Esophagus mucosa (tissue), 1 donor: ENCODE results near the gene UTS2R. TPM values are rescaled to one million over a fixed set of nuclear protein-coding genes. Genes with fewer than 3 reads are reported as not detected.
"Not testable (repeated sequence)": the region's sequence is repeated elsewhere in the genome, so short reads cannot be mapped to it uniquely, and the experiment has no call there.

Experiments
- ATAC-seq: fragments of 200-7000 bp; cut with Tn5 transposase; one replicate; pipeline ENCODE4 v1.9.1; 2020
- total RNA-seq: library from RNA; stranded (reverse); gene quantifications from one replicate; pipeline ENCODE4 v1.2.4, GENCODE V29; 2023
- donor health status: DM: yes; HTN: yes; CAD: no.

Gene UTS2R
- total RNA-seq, 1 donor from 2014 or later = not detected

DNA sequence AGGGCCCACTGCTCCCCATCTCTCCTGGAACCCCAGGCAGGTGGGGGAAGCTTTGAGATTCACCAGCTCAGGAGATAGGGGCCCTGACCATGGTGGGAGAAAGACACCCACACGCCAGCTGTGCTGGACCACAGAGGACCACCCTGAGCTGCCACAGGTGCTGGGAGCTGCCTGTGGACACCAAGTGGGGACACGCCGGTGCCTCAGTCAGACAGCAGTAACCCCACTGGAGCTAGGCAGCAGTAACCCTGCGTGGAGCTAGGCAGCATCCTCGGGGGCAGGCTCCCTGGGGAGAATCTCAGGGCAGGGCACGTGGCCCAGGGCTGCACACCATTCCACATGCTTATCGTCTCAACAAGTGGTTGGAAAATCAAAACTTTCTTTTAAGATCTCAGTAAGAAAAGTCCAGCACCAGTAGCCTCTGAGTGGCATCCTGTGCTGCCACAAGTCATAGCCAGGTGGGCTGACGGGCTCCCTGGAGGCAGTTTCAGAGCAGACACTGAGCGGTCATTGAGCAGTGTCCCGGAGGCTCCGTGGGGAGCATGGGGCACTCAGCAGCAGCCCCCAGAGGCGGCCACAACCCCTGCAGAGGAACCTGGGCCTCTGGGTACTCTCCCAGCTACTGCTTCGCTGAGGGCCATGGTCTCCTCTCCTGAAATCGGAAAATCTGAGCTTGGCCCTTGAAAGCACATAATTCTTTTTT, 38.6 kb downstream of the UTS2R start:
- ATAC-seq = no peak

GRCh38 chr17:82411396-82412053, 40.0 kb downstream of the UTS2R start:
- ATAC-seq = no peak

DNA sequence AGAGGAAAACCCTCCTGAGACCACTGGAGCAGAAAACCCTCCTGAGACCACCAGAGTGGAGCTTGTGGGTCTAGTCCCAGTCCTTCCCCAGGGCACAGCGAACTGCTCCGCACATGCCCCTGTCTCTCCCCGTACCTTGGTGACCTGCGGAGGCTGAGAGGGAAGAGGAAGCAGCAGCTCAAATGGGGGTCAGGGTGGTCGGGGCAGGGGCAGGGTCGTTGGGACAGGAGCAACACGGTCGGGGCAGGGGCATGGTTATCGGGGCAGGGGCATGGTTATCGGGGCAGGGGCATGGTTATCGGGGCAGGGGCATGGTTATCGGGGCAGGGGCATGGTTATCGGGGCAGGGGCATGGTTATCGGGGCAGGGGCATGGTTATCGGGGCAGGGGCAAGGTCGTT, 40.5 kb downstream of the UTS2R start:
- not testable (repeated sequence) for ATAC-seq

DNA sequence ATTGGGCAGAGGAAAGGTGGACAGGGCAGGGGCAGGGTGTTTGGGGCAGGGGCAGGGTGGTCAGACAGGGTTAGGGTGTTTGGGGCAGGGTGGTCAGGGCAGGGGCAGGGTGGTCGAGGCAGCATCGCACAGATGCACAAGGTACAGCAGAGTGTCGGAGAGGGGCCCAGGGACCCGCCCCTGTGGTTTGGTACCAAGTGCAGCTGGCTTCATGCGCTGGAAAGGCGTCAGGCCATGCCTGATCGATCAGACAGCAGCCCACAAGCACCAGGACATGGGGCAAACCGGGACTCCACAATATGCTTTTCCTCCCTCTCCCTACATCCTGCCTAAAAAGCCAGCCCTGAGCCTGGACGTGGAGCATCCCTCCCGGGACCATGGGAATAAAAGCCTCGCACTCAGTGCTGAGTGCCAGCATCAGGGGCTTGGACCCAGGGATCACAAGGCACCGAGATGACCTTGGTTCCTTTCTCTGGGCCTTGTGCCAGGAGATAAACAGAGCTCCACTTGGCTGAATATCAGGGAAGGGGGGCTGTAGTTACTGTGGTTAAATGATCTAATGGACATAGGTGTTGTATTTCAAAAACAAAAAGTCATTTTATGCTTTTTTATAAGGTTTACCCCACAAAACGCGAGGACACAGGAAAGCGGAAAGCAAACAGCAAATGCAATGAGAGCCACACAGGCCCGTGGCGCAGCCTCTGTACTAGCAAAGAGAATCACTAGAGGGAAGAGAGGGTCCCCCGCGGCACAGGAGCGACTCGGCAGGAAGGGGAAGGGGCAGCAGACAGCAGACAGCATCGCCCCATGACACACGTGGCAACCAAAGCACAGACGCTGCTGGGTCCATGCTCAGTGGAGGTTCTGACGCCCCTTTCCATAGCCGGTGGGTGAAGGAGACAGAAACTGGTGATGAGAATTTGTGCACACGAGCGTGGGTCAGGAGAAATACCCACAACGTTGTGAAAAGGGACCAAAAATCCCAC, 41.3 kb downstream of the UTS2R start:
- ATAC-seq = no peak

- peak; percentile 67 for ATAC-seq
These were observed 43.1 kb downstream of the UTS2R start for GRCh38 chr17:82414548-82415281.

GRCh38 chr17:82415336-82415735, 43.8 kb downstream of the UTS2R start:
- no peak for ATAC-seq

DNA sequence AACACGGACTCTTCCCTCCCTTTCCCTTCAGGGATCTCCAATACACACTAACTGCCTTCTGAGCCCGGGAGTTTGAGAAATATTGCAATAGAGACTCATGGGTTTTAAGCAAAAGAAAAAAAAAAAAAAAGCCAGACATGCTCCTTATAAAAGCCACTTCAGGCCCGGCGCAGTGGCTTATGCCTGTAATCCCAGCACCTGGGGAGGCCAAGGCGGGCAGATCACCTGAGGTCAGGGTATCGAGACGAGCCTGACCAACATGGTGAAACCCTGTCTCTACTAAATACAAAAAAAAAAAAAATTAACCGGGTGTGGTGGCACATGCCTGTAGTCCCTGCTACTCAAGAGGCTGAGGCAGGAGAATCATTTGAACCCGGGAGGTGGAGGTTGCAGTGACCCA, 44.2 kb downstream of the UTS2R start:
- ATAC-seq = no peak

DNA sequence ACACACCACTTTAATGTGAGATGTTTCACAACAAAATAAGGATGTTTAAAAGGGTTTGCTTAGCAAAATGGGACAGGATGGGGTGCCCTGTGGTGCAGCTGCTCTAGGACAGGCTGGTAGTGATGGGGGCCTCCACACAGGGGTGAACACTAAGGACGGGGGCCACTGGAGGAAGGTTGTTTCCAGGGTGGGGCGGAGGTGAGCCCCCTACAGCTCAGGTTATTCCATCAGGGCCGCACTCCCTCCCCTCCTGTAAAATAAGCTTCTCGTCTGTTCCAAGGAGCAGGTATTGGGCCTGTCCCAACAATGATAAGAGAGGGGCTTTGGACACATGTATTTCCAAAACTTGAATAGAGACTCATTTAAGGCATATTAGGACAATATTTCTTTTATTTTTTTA, 44.7 kb downstream of the UTS2R start:
- ATAC-seq = no peak

DNA sequence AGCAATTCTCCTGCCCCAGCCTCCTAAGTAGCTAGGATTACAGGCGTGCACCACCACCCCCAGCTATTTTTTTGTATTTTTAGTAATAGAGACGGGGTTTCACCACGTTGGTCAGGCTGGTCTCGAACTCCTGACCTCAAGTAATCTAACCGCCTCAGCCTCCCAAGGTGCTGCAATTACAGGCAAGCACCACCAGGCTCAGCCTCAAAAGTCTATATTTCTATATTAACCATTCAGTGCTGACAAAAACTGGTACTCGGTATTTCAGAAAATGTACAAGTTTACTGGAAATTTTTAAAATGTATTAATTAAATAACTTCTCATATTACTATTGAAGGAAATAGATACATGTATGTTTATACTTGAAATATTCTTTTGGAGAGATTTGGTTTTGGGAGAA, 45.2 kb downstream of the UTS2R start:
- no peak for ATAC-seq

DNA sequence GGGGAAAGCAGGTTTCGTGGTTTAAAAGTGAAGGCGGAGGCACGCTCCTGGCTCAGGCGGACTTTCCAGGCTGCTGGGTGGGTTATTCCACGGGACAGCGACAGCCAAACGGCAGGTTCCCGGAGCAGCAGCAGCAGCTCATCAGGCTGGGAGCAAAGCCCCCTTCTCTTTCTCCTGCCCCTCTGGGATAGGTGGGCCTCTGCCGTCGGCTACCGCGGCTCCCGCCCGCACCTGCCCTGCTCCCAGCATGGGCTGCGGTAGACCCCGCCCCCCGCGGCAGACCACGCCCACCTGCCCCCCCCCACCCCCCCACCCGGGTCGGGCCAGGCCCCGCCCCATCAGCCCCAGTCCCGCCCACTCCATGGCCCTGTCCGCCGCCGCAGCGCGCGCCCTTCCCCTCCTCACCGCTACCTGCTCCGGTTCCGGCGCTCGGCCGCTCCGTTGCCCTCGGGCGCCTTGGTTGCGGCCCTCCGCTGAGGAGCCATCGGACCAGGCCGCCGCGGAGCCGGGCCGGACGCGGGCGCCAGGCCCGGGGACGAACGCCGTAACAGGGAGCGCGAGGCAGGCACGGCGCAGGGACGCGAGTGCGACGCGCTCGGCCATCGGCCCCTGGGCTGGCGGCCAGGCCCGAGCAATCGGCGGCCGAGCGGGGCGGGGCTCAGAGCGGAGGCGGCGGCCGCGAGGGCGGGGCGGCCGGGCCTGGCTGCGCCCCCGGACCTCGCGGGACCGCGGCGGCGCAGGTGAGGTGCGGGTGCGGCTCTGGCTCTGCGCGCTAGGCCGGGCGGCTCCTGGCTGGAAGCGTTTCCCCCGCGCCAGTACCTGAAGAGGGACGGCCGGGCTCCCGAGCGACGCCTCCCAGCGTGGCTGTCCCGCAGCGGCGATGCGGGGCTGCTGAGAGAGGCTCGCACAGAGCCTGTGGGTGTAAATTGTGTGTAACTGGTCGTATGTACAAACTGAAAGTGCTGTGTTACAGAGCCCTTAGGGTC, 46.7 kb downstream of the UTS2R start, which contains the start of the genes HEXD and OGFOD3:
HEXD (plus strand) TSS at position 347 of the 986 bp plus-strand sequence. CDS start 1,453 bp downstream, outside the sequence.
OGFOD3 (minus strand) TSS at position 586 of the 986 bp plus-strand sequence; CDS start at position 485, 101 bp downstream.
- ATAC-seq = peak; percentile 94

DNA sequence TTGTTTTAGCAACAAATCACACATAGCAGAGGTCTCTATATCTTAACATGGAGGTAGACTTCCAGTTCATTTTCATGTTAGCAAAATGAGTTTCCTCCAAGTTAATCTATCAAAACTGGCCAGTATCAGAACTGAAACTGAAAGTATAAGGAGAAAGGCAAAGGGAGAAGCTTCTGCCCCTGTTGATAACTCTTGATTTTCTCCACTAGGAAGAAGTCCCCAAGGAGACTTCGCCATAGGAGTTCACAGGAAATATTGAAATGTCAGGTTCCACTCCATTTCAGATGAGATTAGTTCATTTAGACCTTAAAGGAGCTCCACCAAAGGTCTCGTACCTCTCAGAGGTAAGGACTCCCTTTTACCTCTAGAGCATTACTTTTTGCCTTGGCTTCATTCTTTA, 48.0 kb downstream of the UTS2R start:
- ATAC-seq = no peak

DNA sequence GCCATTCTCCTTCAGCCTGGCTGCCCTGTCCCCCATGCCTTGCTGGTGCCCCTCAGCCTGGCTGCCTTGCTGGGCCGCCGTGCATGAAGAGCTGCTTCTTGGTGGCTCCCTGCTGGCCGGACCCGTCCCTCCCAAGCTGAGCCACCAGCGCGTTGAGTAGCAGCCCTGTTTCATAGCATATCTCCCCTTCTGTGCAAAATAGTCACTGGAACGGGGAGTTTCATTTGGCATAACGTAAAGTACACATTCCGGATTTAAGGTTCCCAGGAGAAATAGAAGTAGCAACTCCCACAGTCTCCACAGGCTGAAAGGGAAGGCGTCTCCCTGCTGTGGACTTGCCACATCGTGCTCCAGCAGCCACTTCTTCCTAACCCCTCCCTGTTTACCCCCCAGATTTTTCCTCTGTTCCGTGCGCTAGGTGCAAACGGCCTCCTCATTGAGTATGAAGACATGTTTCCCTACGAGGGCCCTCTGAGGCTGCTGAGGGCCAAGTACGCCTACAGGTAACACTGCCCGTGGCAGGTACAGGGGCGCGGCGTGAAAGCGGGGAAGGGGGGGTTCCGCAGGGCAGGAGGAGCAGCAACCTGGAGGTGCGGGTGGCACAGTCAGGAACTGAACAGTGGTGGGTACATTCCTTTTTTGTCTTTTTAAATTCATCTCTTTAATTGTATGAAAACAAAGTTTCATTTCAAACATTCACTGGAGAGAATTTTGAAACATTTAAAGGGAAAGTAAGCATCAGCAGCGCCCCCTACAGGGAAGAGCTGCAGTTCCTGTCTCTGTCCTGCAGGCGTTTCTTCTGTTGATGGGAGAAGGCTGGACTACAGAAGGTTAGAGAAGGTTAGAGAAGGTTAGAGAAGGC, 52.7 kb downstream of the UTS2R start:
- ATAC-seq = peak; percentile 27

GRCh38 chr17:82424863-82425159, 53.2 kb downstream of the UTS2R start:
- no peak for ATAC-seq

Other genes with a start within 250 kb of the UTS2R start
- gene CCDC57, start 158.9 kb upstream of the UTS2R start, total RNA-seq = 23.2 TPM
- gene SLC16A3, start 142.7 kb upstream of the UTS2R start, total RNA-seq = 50.0 TPM
- gene CSNK1D, start 98.1 kb upstream of the UTS2R start, total RNA-seq = 65.7 TPM
- 0.80 TPM for gene CD7, start 54.2 kb upstream of the UTS2R start, total RNA-seq
- gene SECTM1, start 38.0 kb upstream of the UTS2R start, total RNA-seq = 6.3 TPM
- gene TEX19, start 12.5 kb upstream of the UTS2R start, total RNA-seq = not detected
- 9.8 TPM for gene HEXD, start 46.6 kb downstream of the UTS2R start, total RNA-seq
- 20.7 TPM for gene OGFOD3, start 46.8 kb downstream of the UTS2R start, total RNA-seq
- 43.5 TPM for gene CYBC1, start 79.0 kb downstream of the UTS2R start, total RNA-seq
- gene NARF, start 87.0 kb downstream of the UTS2R start, total RNA-seq = 38.3 TPM
- gene FOXK2, start 148.0 kb downstream of the UTS2R start, total RNA-seq = 34.2 TPM